HG02970 (cell line): ENCODE measurements around the gene RAB1A.
"Not testable (repeated sequence)": the region's sequence is repeated elsewhere in the genome, so short reads cannot be mapped to it uniquely, and the experiment has no call there.

Experiments
- ATAC-seq: cut with Tn5 transposase; IDR thresholded peaks from one replicate; pipeline ENCODE4 v1.9.1; 2021; ENCODE audit warnings: mild to moderate bottlenecking, moderate library complexity, moderate number of reproducible peaks; ENCODE audit not compliant: unreplicated experiment, low FRiP score

The RAB1A gene

DNA sequence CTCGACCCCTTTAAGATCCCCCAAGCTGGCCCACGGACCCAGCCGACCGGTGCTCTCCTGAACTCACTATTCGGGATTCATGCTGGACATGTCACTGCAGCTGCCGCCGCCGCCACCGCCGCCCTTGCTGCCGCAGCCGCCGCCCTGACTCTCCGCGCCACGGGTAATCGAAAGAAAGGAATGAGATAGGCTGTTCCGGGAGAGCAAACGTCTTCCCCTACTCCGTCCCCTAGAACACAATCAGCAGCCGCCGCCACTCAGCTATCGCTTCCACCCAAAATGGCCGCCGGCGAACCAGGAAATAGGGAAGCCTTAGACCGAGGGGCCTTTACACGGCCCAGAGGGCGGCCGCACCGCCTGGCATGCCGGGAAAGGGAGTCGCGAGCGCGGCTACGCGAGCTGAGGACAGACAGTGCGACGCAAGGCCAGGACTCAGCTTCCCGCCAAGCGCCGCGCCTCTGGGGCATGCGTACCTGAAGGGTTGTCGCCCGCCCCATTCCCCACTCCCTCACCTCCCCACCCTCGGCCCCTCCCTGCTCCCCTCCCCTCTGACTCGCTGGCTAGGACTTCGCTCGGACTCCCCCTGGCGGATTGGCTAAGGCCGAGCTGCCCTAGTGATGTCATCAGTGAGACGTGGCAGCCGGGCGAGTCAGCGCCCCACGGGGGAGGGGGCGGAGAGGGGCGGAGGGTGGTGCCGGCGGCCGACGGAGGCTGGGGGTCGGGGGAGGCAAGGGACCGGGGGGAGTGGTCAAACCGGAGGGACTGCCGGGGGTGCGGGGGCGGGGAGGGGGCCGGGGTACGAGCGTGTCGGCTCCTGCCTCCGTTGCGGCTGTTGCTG, at the start of gene RAB1A:
Gene RAB1A, minus strand, starts transcription at position 281 of the 838 bp plus-strand sequence. Its CDS starts 191 bp downstream, at position 90.
- peak; percentile 96 for ATAC-seq

DNA sequence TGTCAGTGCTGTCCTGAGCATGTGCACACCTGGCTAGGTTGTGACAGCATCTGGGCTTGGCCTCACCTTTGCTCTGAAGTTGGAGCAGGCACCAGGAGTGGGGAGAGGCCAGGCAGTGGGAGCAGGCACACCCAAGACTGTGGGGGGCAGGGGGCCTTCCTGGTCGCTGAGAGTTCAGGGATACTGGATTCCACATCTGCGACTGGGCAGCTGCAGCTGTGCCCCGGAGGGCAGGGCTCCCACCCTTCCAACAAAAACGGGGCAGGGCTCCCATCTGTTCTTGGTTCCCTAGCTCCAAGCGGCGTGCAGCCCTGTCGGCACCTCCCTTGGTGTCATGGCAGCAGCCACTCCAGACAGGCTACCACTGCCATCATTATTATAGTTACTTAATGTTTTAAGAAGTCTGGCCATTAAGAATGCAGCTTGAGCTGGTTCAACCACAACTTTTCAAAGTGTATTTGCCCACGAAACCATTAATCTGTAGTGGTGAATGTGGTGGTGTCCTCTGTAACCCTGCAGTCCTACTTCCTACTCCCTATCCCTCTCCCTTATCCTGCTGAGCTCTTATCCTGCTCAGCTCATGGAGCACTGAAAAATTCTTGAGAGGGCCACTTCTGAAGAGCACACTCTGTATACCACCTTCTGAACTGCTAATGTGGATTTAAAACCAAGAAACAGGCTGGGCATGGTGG, 48.0 kb upstream of the RAB1A start:
- no peak for ATAC-seq

DNA sequence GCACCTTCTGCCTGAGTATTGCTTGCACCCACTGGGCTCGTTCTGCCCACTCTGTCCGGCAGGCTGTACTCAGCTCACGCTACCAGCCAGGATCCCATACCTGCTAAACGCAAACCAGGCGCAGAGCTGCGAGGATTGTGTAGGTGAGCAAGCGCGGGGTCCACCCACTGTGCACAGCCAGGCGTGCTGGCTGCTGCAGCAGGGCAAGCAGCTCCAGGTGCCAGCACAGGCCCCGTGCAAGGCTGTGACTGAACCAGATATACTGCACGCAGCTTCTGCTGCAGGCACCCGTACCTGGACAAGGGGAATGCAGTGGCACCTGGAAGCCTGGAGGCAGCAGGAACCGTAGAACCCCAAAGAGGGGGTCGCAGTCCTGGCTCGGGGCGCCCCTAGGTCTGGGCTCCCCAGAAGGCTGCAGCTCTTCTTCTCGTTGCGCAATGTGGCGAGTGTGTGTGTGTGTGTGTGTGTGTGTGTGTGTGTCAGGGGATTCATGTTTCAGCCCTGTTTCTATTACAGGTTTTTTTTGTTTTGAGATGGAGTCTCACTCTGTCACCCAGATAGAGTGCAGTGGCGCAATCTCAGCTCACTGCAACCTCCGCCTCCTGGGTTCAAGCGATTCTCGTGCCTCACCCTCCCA, 46.1 kb upstream of the RAB1A start:
- ATAC-seq, result no peak

DNA sequence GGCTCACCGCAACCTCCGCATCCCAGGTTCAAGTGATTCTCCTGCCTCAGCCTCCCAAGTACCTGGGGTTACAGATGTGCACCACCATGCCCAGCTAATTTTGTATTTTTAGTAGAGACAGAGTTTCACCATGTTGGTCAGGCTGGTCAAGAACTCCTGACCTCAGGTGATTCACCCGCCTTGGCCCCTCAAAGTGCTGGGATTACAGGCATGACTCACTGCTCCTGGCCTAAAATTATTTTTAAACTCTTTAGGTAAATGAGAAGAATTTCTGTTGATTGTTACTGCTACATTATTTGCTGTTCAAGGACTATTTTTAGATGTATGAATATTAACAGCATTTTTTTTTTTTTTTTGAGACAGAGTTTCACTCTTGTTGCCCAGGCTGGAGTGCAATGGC, 44.1 kb upstream of the RAB1A start:
- ATAC-seq, result not testable (repeated sequence)

DNA sequence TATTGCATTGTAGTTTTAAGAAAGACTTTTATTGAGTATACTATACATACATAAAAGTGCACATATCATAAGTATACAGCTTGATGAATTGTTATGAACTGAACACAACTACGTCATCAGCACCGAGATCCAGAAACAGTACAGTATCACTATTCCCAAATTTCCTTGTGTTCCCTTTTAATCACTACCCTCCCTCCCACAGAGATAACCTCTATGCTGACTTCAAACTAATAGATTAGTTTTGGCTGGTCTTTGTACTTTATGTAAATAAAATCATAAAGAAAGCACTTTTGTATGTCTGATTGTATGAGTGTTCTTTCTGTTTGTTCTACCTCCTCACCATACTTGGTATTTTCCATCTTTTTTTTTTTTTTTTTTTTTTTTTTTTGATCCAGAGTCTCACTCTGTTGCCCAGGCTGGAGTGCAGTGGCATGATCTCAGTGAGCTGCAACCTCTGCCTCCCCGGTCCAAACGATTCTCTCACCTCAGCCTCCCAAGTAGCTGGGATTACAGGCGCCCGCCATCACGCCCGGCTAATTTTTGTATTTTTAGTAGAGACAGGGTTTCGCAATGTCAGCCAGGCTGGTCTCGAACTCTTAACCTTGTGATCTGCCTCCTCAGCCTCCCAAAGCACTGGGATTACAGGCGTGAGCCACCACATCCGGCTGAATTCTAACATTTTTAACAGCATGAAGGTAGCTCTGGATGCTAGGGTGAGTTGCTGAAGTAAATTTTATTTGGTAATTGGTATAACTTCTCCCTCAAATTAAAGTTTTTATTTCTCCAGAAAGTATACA, 43.3 kb upstream of the RAB1A start:
- no peak for ATAC-seq

DNA sequence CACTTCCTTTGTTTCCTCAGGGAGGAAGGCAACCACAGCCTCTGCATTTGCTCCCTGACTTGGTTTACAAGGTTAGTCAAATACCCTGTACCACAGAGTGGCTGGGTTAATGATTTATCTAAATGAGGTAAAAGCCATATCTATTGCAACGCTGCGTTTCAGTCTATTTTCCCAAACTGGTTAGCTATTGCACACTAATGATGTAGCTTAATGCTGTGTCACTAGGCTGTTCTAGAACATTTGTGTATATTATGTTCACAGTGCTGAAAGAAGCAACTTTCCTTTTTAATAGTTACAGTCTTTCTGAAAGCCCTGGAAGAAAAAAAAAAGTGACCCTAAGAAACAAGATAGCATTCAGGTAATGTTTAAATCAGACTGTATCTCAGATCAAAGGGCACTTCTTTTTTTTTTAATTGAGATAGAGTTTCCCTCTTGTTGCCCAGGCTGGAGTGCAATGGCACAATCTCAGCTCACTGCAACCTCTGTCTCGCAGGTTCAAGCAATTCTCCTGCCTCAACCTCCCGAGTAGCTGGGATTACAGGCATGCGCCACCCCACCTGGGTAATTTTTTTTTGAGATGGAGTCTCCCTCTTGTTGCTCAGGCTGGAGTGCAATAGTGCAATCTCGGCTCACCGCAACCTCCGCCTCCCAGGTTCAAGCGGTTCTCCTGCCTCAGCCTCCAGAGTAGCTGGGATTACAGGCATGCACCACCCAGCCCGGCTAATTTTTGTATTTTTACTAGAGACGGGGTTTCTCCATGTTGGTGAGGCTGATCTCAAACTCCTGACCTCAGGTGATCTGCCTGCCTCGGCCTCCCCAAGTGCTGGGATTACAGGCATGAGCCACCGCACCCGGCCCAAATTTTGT, 40.9 kb upstream of the RAB1A start:
- not testable (repeated sequence) for ATAC-seq

DNA sequence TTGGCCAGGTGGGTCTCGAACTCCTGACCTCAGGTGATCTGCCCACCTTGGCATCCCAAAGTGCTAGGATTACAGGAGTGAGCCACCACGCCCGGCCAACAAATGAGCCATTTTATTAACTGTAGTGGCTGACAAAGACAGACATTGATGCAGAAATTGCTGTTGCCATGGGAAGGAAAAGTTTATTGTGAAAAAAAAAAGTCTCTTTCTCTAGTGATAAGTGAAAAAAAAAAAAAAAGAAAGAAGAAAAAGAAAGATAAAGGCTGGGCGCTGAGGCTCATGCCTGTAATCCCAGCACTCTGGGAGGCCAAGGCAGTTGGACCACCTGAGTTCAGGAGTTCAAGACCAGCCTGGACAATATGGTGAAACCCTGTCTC, 39.8 kb upstream of the RAB1A start:
- ATAC-seq, result no peak

DNA sequence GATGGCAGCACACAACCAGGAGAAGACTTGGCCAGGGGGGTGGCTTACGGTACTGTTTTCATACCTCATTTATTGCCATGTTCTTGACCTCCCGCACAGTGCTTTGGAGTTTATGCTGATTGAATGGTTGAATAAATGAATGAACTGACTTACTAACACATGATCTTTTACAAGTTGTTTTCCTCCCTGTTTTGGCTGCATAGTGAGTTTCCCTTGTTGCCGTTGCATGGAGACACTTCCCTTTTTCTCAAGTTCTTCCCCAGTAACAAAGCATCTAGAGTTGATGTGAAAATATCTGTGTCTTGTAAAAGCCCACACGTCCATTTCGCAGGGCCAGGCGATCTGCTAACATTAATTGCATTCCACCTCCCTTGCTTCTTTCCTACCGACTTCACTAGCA, 35.7 kb upstream of the RAB1A start:
- ATAC-seq, result no peak

DNA sequence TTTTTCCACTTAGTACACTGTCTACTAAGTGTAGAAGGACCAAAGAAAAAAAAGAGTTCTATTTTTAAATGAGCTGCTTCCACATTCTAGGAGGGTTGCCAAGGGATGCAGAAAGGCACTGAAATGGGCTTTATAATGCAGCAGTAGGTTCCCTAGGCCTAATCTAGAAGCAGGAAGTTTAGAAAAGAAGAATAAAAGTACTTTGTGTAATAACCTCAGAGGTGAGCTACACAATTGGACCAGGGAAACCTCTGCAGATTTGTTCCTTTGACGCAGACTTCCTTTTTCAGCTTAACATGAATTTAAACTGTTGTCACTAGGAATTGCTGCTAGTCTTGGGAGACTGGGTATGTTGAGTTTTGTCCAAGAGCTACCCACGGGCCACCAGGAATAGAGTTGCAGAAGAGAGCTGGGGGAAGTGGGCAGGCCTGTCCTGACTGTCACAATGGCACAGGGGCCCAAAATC, 34.6 kb upstream of the RAB1A start:
- ATAC-seq, result no peak

DNA sequence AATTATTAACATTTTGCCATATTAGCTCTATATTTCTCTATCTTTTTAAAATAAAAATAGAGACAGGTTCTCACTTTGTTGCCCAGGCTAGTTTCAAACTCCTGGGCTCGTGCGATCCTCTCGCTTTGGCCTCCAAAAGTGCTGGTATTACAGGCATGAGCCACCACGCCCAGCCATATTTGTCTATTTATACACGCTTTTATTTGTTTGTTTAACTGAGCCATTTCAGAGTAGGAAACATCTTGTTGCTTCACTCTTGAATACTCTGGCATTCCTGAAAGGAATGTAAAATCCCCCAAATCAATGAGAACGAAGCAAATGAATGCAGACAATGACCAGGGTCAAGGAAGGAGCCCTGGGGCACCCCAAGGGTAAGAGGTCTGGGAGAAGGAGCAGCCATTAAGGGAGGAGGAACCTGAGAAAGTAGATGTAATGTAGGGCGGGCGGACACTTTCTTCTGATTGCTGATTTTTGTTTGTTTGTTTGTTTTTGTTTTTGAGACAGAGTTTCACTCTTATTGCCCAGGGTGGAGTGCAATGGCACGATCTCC, 31.7 kb upstream of the RAB1A start:
- no peak for ATAC-seq

DNA sequence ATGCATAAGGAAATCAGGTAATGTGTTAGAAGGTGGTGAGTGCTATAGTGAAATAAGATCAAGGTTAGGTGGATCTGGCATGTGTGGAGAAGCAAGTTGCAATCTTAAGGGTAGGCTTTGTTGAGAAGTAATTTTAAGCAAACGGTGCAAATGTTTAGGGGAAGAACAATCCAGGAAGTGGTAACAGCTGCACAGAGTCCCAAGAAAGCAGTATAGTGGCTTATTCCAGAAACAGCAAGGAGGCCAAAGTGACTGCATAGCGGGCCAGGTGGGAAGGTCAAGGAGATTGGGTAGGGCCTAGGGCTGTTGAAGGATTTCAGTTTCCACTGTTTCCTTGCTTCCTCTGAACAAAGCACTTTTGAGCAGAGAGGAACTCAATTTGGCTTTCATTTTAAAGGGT, 30.0 kb upstream of the RAB1A start:
- ATAC-seq, result no peak

DNA sequence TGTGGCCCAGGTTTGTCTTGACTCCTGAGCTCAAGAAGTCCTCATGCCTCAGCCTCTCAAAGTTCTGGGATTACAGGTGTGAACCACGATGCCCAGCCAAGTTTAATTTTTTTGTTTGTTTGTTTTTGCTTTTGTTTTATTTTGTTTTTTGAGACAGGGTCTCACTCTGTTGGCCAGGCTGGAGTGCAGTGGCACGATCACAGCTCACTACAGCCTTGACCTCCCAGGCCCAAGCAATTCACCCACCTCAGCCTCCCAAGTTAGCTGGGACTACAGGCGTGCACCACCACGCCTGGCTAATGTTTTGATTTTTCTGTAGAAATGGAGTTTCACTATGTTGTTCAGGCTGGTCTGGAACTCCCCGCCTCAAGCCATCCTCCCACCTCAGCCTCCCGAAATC, 29.4 kb upstream of the RAB1A start:
- no peak for ATAC-seq

DNA sequence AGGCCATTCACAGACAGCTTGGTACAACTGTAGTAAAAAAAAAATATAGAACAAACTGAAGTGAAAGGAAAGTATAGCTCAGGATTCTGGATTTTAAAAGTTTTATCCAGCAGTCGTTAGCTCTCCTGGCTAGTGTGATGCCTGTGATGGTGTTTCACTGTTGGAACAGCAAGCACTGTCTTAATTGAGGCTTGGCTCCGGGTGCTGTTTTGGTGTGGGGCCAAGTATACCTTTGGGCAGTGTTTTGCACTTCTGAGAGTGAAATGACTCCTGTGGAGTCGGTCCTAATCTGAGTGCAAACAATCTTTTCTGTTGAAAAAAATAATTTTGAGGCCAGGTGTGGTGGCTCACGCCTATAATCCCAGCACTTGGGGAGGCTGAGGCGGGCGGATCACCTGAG, 28.7 kb upstream of the RAB1A start:
- ATAC-seq, result no peak

DNA sequence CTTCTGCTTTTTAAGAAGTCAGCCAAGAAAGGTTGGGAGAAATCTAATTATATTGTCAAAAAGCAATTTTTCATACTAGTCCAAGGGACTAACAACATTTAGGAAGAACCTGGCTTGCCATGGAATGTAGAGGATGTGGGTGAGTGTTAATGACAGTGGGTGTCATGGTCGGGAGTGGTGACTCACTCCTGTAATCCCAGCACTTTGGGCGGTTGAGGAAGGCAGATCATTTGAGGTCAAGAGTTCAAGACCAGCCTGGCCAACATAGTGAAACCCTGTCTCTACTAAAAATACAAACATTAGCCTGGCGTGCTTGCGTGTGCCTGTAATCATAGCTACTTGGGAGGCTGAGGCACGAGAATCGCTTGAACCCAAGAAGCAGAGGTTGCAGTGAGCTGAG, 27.9 kb upstream of the RAB1A start:
- ATAC-seq, result not testable (repeated sequence)

DNA sequence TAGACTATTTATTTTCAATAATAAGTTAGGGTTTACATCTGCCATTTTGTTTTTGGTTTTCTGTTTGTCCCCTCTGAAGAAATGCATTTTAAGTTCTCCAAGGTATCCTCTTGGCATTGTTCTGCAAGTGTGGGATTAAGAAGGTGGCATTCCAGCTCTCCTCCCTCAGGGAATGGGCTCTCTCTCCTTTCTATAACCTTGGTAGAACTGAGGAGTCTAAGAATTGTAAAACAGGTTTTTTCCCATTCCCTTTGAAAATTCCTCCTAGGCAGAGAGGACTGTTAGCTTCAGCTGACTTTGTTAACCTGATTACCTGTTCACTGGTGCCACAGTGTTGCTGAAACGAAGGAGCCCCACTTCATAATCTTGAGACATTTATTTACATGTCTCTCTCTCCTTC, 26.1 kb upstream of the RAB1A start:
- ATAC-seq, result no peak

DNA sequence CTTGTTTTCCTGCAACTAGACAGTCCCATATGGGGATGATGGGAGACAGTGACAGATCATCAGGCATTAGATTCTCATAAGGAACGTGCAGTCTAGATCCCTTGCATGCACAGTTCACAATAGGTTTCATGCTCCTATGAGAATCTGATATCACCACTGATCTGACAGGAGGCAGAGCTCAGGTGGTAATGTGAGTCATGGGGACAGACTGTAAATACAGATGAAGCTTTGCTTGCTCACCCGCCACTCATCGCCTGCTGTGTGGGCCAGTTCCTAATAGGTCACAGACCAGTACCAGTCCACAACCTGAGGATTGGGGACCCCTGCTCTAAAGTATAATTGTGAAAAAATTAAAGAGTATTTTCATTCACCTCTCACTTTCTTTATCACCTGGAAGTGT, 23.6 kb upstream of the RAB1A start:
- no peak for ATAC-seq

DNA sequence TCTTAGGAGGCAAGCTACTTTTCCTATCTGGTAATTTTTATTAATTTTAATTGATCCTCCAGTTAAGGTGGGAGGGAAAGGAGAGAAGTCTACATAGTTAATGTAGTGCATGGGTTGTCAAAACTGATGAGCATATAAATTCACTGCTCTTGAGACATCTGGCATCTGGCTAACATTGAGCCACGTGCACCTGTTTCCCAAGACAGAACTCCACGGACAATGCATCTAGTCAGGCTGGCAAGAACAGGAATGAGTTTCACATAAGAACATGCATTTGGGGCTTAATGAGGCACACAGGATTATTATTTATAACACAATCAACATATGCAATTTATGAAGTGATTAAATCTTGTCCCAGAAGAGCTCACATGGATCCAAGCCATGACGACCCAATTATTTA, 16.2 kb upstream of the RAB1A start:
- ATAC-seq, result no peak

DNA sequence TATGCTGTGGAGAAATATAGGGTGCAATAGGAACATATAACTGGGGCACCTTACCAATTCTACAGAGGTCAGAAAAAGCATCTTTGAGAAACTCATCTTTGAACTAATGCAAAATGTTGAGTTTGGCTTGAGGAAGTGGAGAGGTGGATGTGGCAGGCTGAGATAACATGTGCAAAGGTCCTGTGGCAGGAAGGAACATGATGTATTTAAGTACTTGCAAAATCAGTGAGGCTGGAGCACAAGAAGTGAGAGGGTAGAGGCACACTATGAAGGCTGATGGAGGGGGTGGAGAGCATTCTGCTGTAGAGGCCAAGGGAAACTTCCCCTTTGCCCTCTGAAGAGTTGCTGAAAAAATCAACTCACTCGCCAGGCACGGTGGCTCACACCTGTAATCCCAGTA, 14.7 kb upstream of the RAB1A start:
- ATAC-seq, result no peak

DNA sequence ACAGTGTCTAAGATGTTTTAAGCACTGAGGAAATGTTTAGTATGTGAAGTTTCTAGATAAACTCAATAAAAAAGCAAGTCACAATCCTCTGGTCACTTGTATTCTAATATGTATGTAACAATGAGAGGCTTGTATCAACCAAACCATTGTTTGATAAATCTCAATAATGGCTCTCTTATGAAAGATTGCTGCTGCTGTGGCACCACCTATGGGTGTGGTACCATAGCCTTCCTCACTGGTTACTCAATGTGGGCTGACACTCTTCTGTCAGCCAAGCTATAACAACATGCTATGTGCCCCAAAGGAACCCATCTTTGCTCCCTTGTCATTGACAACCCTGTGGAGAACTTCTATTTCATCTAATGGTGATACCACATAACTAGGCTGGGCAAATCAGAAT, 12.6 kb upstream of the RAB1A start:
- ATAC-seq, result no peak
